NCI-H510A (cell line): ENCODE measurements around the gene SOD2.
A peak's percentile ranks its signal among the peaks of the same experiment; 100 is the strongest.
"Not testable (repeated sequence)": the region's sequence is repeated elsewhere in the genome, so short reads cannot be mapped to it uniquely, and the experiment has no call there.

Experiments used
- DNase-seq: peaks from one replicate; lab custom pipeline; 2025; lab: John Stamatoyannopoulos, UW

Gene SOD2

GRCh38 chr6:159682810-159683209 lies 10.2 kb downstream of the SOD2 start:
- no peak for DNase-seq

GRCh38 chr6:159682295-159682694 lies 10.7 kb downstream of the SOD2 start:
- DNase-seq = no peak

DNA sequence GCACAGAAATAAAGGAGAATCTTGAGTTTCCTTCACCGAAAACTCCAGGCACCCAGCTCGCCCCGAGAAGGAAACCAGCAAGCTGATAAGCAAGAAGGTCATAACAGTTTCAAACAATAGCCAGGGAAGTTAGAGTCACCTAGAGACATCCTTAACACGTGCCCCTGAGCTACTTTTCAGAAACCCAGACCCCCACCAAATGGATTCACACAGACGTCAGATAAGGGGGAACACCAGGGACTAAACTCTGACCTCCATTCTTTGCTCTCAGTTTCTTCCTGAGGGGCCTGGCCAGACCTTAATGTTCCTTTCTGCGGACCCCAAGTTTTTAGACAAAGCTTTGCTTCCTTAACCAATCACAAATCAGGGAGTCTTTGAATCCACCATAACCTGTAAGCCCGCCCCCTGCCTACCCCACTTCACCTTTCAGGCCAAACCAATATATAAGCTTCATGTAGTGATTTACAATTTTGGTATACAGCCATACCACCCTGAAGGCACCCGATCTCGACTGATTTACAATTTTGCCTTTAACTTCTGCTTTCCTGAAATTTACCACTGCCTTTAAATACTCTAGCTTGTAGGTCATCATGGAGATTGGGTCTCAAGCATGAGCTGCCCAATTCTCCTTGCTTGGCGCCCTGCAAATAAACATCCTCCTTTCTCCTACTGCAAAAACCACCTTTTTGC lies 11.7 kb downstream of the SOD2 start:
- no peak for DNase-seq

DNA sequence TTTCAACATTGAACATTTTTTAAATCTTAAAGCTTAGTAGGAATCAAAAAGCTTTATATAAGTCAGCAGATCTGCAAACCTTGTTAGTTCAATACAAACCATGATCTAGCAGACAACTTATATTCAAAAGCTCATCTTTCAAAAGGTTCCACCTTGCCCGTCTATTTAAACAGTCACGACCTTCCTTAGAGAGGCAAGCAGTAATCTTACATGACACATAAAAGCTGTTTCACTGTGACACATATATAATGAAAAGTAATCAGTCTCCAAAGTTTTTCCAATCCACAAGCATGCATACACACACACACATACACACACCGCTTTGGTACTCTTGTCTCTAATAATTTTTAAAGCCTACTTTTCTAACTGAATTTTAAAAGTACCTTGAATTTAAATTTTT lies 12.9 kb downstream of the SOD2 start:
- no peak for DNase-seq

- no peak for DNase-seq
Observed at GRCh38 chr6:159679091-159680077, 13.7 kb downstream of the SOD2 start.

- DNase-seq = no peak
Observed at GRCh38 chr6:159678574-159678973, 14.5 kb downstream of the SOD2 start.

DNA sequence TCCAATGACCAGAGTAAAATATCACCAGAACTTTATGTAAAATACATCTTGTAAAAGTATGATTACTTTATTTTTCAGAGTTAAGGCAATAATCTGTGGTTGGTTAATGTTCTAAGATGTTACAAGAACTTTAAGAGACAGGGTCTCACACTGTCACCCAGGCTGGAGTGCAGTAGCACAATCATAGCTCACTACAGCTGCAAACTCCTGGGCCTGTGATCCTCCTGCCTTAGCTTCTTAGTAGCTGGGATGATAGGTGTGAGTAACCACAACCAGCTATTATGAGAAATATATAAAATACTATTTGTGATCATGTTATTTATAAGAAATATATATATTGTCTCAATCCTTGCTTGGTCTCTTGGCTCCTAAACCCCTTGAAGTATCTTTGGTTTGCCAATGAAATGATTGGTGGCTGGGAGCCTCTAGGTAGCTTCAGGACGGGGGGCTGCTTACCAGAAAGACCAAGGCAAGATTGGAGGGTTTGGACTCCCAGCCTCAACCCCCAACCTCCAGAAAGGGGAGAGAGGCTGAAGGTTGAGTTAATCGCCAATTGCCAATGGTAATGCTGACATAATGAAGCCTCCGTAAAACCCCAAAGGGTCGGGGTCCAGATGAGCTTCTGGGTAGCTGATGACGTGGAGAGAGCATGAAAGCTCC lies 15.4 kb downstream of the SOD2 start:
- DNase-seq = no peak

GRCh38 chr6:159676890-159677505 lies 16.0 kb downstream of the SOD2 start:
- no peak for DNase-seq

DNA sequence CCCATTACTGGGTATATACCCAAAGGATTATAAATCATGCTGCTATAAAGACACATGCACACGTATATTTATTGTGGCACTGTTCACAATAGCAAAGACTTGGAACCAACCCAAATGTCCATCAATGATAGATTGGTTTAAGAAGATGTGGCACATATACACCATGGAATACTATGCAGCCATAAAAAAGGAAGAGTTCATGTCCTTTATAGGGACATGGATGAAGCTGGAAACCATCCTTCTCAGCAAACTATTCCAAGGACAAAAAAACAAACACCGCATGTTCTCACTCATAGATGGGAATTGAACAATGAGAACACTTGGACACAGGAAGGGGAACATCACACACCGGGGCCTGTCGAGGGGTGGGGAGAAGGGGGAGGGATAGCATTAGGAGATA lies 16.8 kb downstream of the SOD2 start:
- DNase-seq = not testable (repeated sequence)

DNA sequence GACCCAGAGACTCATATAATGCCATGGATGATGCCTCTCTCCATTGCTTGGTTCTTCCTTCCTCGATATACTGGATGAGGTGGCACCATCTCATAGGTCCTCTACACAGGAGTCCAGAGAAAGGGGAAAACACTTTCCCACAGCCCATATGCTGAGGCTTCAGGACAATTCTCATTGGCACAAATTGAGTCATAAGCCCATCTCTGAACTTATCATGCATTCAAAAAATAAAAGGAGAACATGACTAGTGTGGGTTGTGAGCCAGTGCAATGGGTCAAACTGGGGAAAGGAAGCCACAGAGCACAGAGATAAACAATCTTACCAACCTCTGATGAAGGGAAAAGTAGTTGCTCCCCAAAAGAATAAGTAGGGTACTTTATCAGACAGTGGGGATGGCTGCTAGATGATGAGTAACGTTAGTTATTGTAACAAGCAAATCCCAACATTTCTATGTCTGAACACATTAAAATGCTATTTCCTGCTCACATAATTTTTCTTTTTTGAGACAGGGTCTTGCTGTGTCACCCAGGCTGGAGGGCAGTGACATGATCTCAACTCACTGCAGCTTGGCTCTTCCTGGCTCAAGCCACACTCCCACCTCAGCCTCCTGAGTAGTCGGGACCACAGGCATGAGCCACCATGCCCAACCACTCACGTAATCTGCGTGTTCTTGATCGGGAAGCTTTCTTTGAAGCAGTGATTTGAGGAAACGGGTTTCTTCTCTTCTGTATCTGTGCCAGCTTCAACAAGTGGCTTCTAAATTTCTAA lies 27.0 kb downstream of the SOD2 start:
- no peak for DNase-seq

DNA sequence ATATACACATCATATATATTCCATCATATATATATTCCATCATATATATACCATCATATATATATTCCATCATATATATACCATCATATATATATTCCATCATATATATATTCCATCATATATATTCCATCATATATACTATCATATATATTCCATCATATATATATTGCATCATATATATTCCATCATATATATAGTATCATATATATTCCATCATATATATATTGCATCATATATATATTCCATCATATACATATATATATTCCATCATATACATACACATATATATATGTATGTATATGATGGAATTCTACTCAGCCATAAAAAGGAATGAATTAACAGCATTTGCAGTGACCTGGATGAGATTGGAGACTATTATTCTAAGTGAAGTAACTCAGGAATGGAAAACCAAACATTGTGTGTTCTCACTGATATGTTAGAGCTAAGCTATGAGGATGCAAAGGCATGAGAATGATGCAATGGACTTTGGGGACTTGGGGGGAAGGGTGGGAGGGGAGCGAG lies 29.6 kb downstream of the SOD2 start:
- not testable (repeated sequence) for DNase-seq

- DNase-seq = not testable (repeated sequence)
Observed at GRCh38 chr6:159661977-159662376, 31.1 kb downstream of the SOD2 start.

DNA sequence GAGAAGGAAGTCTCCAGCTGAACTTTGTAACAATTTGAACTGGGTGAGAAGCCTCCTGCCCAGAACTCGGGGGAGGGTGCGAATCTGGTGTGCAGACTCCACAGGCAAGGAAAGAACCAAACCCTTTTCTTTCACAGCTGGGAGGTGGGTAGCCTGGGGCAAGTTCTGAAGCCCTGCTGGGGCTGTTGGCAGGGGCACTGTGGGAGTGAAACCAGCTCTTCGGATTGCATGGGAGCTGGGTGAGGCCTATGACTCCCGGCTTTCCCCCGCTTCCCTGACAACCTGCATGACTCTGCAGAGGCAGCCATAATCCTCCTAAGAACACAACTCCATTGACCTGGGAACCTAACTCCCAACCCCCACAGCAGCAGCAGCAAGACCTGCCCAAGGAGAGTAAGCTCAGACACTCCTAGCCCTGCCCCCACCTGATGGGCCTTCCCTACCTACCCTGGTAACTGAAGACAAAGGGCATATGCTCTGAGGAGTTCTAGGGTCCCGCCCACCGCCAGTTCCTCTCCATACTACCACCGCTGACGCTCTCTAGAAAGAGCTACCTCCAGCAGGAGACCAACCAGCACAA lies 37.5 kb downstream of the SOD2 start:
- no peak for DNase-seq

DNA sequence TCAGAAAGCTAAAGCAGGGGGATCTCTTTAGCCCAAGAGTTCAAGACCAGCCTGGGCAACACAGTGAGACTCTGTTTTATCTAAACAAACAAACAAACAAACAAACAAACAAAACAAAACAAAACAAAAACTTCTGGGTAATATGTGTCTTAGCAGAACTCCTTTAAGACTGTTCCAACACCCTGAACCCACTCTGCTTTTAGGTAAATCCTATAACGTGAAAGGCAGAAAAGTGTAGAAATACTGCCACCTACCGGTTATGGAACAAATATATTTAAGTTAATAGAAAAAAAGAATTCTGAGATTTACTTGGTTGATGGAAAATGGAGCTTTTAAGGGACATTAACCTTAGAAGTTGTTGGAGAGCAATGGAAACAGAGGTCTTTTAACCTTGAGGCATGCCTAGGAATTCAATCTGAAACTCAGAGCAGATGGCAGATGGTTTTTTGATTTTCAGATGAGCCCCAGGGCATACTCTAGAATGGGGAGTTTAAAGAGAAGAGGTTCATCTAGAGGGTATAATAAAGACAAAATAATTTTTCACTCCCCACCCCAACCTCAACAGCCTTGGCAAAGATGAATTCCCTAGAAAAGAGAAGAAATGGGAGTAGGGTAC lies 38.5 kb downstream of the SOD2 start:
- DNase-seq = peak; percentile 2

GRCh38 chr6:159650314-159650713 lies 42.7 kb downstream of the SOD2 start:
- DNase-seq = no peak

GRCh38 chr6:159649441-159649840 lies 43.6 kb downstream of the SOD2 start:
- DNase-seq = no peak

- no peak for DNase-seq
Observed at GRCh38 chr6:159646733-159647132, 46.3 kb downstream of the SOD2 start.

DNA sequence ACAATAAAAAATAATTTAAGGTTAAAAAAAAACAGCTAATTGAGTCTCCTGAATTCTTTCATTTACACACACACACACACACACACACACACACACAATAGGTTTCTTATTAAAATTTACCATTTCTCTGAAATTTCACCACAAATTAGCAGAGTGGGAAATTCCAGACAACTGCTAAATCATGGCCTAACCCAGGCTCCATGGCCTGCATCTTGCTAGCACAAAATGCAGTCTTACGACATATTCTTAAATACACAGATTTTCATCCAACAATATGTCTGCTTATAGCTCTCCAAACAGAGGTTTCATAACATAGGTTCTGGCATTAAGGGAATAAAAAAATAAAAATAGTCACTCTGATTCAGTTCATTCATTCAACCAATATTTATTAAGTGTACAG lies 46.9 kb downstream of the SOD2 start:
- no peak for DNase-seq

DNA sequence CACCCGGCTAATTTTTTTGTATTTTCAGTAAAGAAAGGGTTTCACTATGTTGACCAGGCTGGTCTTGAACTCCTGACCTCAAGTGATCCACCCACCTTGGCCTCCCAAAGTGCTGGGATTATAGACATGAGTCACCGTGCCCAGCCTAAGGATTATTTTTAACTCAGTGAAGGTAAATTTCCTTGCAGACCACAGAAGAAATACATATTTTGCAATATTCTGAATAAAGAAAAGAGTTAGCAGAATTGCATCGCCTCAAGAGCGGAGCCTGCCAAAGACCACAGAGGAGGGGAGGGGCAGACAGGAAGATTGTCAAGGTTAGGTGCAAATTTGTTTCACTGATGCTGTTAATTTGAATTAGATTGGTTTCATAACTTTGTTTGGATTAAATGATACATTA lies 47.4 kb downstream of the SOD2 start:
- DNase-seq = no peak
